ENCODE data around the gene NCKAP1.

- no peak for TF ChIP-seq NRF1 (conservative IDR thresholded peaks at IDR 0.05; ENCODE audit: low read depth, low read length)
- TF ChIP-seq RB1 (IDR thresholded peaks at IDR 0.05; ENCODE audit: borderline replicate concordance): no peak
- no peak for TF ChIP-seq MYC (IDR thresholded peaks at IDR 0.05; ENCODE audit: insufficient read depth, insufficient read length, insufficient replicate concordance, low read length, severe bottlenecking)
- no peak for TF ChIP-seq CBFB (IDR thresholded peaks at IDR 0.05; ENCODE audit: low read depth)
- TF ChIP-seq CTCF (IDR thresholded peaks at IDR 0.05 in 2 of 3, conservative IDR thresholded peaks at IDR 0.05 in 1 of 3; ENCODE audit: control insufficient read depth in 2 of 3, extremely low read depth in 1 of 3, insufficient read depth in 1 of 3, low read depth in 3 of 3, low read length in 3 of 3): no peak
Observed at GRCh38 chr2:183068561-183068960, 30.3 kb upstream of the NCKAP1 start.
